Progenitor cell of endocrine pancreas (in vitro differentiated cells): Measurements from ENCODE around the gene SOX5. TPM values are rescaled to one million over a fixed set of nuclear protein-coding genes. Genes with fewer than 3 reads are reported as not detected.
"Not testable (repeated sequence)": the region's sequence is repeated elsewhere in the genome, so short reads cannot be mapped to it uniquely, and the experiment has no call there.

ENCODE experiments used
- DNase-seq: peaks from one replicate; pipeline ENCODE4 v3.0.0; 2021; ENCODE audit warnings: low spot score; ENCODE audit not compliant: unreplicated experiment
- H3K27ac Mint-ChIP-seq: 2 replicates; pipeline ENCODE4 v1.8.0; 2021; ENCODE audit warnings: mild to moderate bottlenecking, moderate library complexity, mixed read lengths
- H3K27me3 Mint-ChIP-seq: 2 replicates; pipeline ENCODE4 v1.8.0; 2021; ENCODE audit warnings: mixed read lengths
- H3K36me3 Mint-ChIP-seq: 2 replicates; pipeline ENCODE4 v1.8.0; 2022; ENCODE audit warnings: mixed read lengths; ENCODE audit not compliant: insufficient read depth
- H3K4me1 Mint-ChIP-seq: 2 replicates; pipeline ENCODE4 v1.8.0; 2021; ENCODE audit warnings: low read depth, mixed read lengths
- H3K4me3 Mint-ChIP-seq: 2 replicates; pipeline ENCODE4 v1.8.0; 2021; ENCODE audit warnings: low read depth, mild to moderate bottlenecking, moderate library complexity, mixed read lengths
- H3K9me3 Mint-ChIP-seq: 2 replicates; pipeline ENCODE4 v1.8.0; 2021; ENCODE audit warnings: low read depth, mixed read lengths
- total RNA-seq: library from RNA; stranded (reverse); gene quantifications from 2 replicates; pipeline ENCODE4 v1.2.1, GENCODE V29; 2021
- TF ChIP-seq, protein P1 (sequence below): fragments of 200-600 bp; sonication (generic); IDR thresholded peaks from one replicate; pipeline ENCODE4 v1.5.0; 2021; ENCODE audit warnings: antibody characterized with exemption, mild to moderate bottlenecking; ENCODE audit not compliant: unreplicated experiment

Gene SOX5
- total RNA-seq, 1 donor from 2014 or later = 56.9 TPM

DNA sequence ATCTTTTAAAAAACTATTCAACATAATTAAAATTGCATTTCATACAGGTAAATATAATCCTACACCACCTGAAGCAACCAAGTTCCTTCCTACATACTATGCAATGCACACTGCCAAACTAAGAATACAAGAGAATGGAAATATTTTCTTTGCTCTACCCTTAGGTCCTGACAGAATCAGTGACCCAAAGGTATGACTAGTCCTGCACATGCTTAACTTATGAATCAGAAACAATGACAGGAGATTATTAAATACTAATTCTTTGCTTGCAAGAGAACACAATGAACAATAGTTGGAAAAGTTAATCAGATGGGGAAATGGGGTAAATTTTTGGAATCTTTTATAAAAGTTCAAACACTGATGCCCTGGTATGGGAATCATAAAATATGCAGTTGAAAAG lies 220.1 kb downstream of the SOX5 start:
- no peak for DNase-seq
- Mint-ChIP-seq H3K4me3 (no peak overlapping the region), H3K27me3 (no peaks in the 10 kb centered on the region), H3K36me3 (peaks cover 16% of the 10 kb centered on the region), H3K9me3 (peaks cover 3% of the 10 kb centered on the region), H3K27ac (no peak overlapping the region), H3K4me1 (peaks cover 46% of the 10 kb centered on the region)
- TF ChIP-seq, protein P1, sequence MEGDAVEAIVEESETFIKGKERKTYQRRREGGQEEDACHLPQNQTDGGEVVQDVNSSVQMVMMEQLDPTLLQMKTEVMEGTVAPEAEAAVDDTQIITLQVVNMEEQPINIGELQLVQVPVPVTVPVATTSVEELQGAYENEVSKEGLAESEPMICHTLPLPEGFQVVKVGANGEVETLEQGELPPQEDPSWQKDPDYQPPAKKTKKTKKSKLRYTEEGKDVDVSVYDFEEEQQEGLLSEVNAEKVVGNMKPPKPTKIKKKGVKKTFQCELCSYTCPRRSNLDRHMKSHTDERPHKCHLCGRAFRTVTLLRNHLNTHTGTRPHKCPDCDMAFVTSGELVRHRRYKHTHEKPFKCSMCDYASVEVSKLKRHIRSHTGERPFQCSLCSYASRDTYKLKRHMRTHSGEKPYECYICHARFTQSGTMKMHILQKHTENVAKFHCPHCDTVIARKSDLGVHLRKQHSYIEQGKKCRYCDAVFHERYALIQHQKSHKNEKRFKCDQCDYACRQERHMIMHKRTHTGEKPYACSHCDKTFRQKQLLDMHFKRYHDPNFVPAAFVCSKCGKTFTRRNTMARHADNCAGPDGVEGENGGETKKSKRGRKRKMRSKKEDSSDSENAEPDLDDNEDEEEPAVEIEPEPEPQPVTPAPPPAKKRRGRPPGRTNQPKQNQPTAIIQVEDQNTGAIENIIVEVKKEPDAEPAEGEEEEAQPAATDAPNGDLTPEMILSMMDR = no peak

DNA sequence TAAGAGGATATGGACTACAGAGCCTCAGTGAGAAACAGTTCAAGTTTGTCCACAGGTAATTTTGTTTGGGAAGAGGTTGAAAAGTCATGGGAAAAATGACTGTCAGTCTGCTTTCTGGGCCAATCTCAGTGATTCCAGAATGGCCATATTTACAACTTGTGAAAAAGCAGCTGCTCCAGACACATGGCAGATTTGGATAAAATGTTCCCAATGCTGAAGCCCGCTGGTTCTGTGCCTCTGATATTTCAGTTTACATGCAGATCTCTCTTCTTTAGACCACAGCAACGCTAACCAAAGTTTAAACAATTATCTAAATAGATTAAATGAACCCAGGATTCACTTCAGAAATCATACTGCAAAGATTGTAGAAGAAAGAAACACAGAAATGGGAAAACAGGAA lies 222.8 kb downstream of the SOX5 start:
- TF ChIP-seq, protein P1 = no peak
- H3K4me3 Mint-ChIP-seq = no peak overlapping the region

DNA sequence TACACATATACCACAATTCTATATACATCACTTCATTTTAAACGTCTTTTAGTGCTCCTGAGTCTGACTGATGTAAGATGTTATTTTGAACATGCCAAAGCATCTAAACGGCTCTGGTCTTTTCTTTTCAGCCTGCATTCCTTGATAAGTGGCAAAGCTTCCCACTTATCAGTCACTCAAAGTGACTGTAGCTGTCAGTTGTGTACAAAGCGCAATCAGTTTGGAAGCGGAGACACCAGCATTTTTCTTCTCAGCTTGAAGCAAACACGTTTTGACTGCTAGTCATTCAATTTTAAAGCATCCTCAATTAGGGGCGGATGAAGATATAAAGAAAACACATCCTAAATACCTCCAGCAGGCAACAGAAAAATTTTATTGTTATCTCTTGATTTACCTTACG lies 226.8 kb downstream of the SOX5 start:
- peaks cover 28% of the 10 kb centered on the region for H3K4me1 Mint-ChIP-seq
- H3K9me3 Mint-ChIP-seq = peaks cover 3% of the 10 kb centered on the region
- TF ChIP-seq, protein P1 = no peak
- H3K4me3 Mint-ChIP-seq = no peak overlapping the region
- no peak for DNase-seq
- no peaks in the 10 kb centered on the region for H3K27me3 Mint-ChIP-seq
- H3K36me3 Mint-ChIP-seq = peaks cover 8% of the 10 kb centered on the region
- no peak overlapping the region for H3K27ac Mint-ChIP-seq

More for the DNA sequence above, 222.8 kb downstream of the SOX5 start:
- Mint-ChIP-seq H3K9me3 (peaks cover 3% of the 10 kb centered on the region), H3K27ac (no peak overlapping the region), H3K36me3 (peaks cover 12% of the 10 kb centered on the region), H3K4me1 (peaks cover 48% of the 10 kb centered on the region), H3K27me3 (no peaks in the 10 kb centered on the region)
- DNase-seq = no peak

DNA sequence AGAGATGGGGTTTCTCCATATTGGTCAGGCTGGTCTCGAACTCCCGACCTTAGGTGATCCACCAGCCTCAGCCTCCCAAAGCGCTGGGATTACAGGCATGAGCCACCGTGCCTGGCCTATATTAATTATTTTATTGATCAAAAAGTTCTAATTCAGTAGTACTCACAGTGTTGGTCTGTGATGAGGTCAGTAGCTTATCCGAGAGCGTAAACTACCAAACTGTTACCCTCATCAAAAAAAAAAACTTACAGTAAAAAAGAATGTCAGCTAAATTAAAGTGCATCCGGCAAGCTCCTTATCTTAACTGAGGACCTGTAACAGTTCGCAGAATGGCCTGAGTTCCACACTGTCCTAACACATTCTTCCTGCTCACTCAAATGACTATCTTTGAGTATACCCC lies 228.2 kb downstream of the SOX5 start:
- no peak for DNase-seq
- Mint-ChIP-seq H3K36me3 (peaks cover 8% of the 10 kb centered on the region), H3K9me3 (peaks cover 3% of the 10 kb centered on the region), H3K4me3 (no peak overlapping the region), H3K27ac (no peak overlapping the region), H3K4me1 (peaks cover 14% of the 10 kb centered on the region), H3K27me3 (no peaks in the 10 kb centered on the region)
- TF ChIP-seq, protein P1 = no peak

DNA sequence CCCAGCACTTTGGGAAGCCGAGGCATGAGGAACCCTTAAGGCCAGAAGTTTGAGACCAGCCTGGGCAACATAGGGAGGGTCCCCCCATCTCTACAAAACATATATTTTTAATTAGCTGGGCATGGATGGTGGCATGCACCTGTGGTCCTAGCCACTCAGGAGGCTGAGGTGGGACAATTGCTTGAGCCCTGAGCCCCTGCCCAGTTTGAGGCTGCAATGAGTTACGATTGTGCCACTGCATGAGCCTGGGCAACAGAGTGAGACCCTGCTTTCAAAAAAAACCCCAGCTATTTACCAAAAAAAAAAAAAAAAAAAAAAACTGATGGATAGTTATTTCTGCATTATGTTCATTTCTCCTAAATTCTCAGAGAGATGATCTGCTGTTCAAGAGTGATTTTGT lies 230.0 kb downstream of the SOX5 start:
- H3K27ac Mint-ChIP-seq = no peak overlapping the region
- no peak for DNase-seq
- no peaks in the 10 kb centered on the region for H3K36me3 Mint-ChIP-seq
- TF ChIP-seq, protein P1 = no peak
- no peaks in the 10 kb centered on the region for H3K9me3 Mint-ChIP-seq
- peaks cover 9% of the 10 kb centered on the region for H3K4me1 Mint-ChIP-seq
- no peaks in the 10 kb centered on the region for H3K27me3 Mint-ChIP-seq
- H3K4me3 Mint-ChIP-seq = no peak overlapping the region

DNA sequence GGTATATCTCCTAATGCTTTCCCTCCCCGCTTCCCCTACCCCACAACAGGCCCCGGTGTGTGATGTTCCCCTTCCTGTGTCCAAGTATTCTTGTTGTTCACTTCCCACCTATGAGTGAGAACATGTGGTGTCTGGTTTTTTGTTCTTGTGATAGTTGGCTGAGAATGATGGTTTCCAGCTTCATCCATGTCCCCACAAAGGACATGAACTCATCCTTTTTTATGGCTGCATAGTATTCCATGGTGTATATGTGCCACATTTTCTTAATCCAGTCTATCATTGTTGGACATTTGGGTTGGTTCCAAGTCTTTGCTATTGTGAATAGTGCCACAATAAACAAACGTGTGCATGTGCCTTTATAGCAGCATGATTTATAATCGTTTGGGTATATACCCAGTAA lies 239.1 kb downstream of the SOX5 start:
- H3K36me3 Mint-ChIP-seq, H3K27me3 Mint-ChIP-seq, DNase-seq: not testable (repeated sequence)

More for the DNA sequence above, 239.1 kb downstream of the SOX5 start:
- not testable (repeated sequence) for H3K4me1 Mint-ChIP-seq, H3K9me3 Mint-ChIP-seq, H3K4me3 Mint-ChIP-seq, H3K27ac Mint-ChIP-seq
